Peyer's patch (tissue), 4 donors: ENCODE data around the gene FBXL2. TPM values are rescaled to one million over a fixed set of nuclear protein-coding genes. Genes with fewer than 3 reads are reported as not detected.

ENCODE experiments used
- DNase-seq, 3 donors: peaks; one replicate each; pipeline ENCODE4 v3.0.0-alpha.2; 2017 to 2019
- H3K27ac ChIP-seq, 4 donors: fragments of 200-600 bp; sonication (generic); one replicate each; pipeline ENCODE4 v1.5.1; 2016 to 2019
- H3K27me3 ChIP-seq, 2 donors: fragments of 200-600 bp; sonication (generic); one replicate each; pipeline ENCODE4 v1.5.1; 2019
- H3K36me3 ChIP-seq, 3 donors: fragments of 200-600 bp; sonication (generic); one replicate each; pipeline ENCODE4 v1.5.1; 2016 to 2019
- H3K4me1 ChIP-seq, 4 donors: fragments of 200-600 bp; sonication (generic); one replicate each; pipeline ENCODE4 v1.5.1; 2016 to 2019
- H3K4me3 ChIP-seq, 4 donors: fragments of 200-600 bp; sonication (generic); 1 replicate in 3 of 4; 2 replicates in 1 of 4; pipeline ENCODE4 v1.5.1; 2016 to 2019; ENCODE audit warnings: mild to moderate bottlenecking in 1 of 4
- H3K9me3 ChIP-seq, 4 donors: fragments of 200-600 bp; sonication (generic); one replicate each; pipeline ENCODE4 v1.5.1; 2016 to 2019; ENCODE audit warnings: mild to moderate bottlenecking in 1 of 4
- POLR2A ChIP-seq, 2 donors: fragments of 450-650 bp; IDR thresholded peaks; one replicate each; pipeline ENCODE4 v1.5.1; 2017; ENCODE audit warnings: antibody characterized with exemption in 2 of 2, mild to moderate bottlenecking in 2 of 2, moderate library complexity in 2 of 2
- total RNA-seq, 4 donors: library from RNA; depleted of rRNA; stranded (reverse); fragments of >200 nt; gene quantifications; one replicate each; pipeline ENCODE4 v1.1.0, GENCODE V29; 2016
- TF ChIP-seq, protein P1 (sequence below), 6 experiments: fragments of 450-650 bp in 4 of 6; fragments of 200-600 bp in 2 of 6; sonication (generic) in 1 of 6; IDR thresholded peaks; one replicate each; pipeline ENCODE4 v1.5.1; 2017 to 2019; ENCODE audit warnings: antibody characterized with exemption in 6 of 6, mild to moderate bottlenecking in 3 of 6, moderate library complexity in 1 of 6

The FBXL2 gene
- total RNA-seq, 4 donors from 2014 or later = 1.2 to 4.7 (median 1.2) TPM; not detected in 1

DNA sequence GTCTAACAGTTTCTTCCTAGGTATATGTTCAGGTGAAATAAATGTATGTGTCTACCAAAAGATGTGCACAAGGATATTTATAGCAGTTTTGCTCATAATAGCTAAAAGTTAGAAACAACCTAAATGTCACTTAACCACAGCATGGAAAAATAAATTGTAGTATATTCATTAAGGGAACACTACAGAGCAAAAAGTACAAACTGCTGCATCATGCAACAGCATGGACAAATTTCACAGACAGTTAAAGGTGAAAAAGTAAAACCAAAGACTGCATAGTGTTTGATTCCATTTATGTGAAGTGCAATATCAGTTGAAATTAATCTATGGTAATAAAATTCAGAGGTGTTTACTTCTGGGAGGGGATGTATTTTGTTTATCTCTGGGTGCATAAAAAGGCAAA lies 62.5 kb downstream of the FBXL2 start:
- Histone ChIP-seq H3K4me3 (no peak overlapping the region), H3K9me3 (peaks cover 0 to 1% (median 0%) of the 10 kb centered on the region in 4 donors), H3K27me3 (no peaks in the 10 kb centered on the region), H3K36me3 (no peaks in the 10 kb centered on the region), H3K4me1 (no peaks in the 10 kb centered on the region), H3K27ac (no peak overlapping the region)
- DNase-seq = no peak
- TF ChIP-seq POLR2A (IDR thresholded peaks at IDR 0.05) = no peak
- TF ChIP-seq, protein P1, sequence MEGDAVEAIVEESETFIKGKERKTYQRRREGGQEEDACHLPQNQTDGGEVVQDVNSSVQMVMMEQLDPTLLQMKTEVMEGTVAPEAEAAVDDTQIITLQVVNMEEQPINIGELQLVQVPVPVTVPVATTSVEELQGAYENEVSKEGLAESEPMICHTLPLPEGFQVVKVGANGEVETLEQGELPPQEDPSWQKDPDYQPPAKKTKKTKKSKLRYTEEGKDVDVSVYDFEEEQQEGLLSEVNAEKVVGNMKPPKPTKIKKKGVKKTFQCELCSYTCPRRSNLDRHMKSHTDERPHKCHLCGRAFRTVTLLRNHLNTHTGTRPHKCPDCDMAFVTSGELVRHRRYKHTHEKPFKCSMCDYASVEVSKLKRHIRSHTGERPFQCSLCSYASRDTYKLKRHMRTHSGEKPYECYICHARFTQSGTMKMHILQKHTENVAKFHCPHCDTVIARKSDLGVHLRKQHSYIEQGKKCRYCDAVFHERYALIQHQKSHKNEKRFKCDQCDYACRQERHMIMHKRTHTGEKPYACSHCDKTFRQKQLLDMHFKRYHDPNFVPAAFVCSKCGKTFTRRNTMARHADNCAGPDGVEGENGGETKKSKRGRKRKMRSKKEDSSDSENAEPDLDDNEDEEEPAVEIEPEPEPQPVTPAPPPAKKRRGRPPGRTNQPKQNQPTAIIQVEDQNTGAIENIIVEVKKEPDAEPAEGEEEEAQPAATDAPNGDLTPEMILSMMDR (IDR thresholded peaks at IDR 0.05) = no peak

DNA sequence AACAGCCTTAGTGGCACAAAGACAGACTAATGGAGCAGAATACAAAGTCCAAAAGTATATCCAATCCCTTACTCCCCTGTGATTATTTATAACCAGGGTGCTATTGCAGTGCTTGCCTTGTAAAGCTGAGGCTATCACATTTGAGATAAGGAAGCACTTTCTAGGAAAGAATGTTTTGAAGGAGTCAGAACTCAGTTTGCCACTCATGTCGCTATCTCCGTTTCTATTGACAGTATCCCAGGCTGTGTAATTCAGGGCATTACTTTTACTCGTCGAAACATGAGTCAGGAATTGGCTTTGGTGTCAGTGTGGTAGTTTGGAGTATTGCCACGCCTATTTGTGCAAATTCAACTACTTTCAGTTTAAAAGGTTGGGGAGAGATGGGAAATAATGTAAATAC lies 78.4 kb downstream of the FBXL2 start:
- H3K9me3 ChIP-seq = no peaks in the 10 kb centered on the region
- no peaks in the 10 kb centered on the region for H3K36me3 ChIP-seq
- TF ChIP-seq POLR2A (IDR thresholded peaks at IDR 0.05) = no peak
- TF ChIP-seq, protein P1 (IDR thresholded peaks at IDR 0.05) = peak in 2 of 6 experiments; percentile 17 to 20
- H3K27me3 ChIP-seq = no peaks in the 10 kb centered on the region
- peak overlapping the region in 1 of 4 donors; percentile 39 for H3K27ac ChIP-seq
- H3K4me1 ChIP-seq = no peaks in the 10 kb centered on the region
- peak overlapping the region in 2 of 4 donors; percentile 26 to 37 for H3K4me3 ChIP-seq
- DNase-seq = no peak

DNA sequence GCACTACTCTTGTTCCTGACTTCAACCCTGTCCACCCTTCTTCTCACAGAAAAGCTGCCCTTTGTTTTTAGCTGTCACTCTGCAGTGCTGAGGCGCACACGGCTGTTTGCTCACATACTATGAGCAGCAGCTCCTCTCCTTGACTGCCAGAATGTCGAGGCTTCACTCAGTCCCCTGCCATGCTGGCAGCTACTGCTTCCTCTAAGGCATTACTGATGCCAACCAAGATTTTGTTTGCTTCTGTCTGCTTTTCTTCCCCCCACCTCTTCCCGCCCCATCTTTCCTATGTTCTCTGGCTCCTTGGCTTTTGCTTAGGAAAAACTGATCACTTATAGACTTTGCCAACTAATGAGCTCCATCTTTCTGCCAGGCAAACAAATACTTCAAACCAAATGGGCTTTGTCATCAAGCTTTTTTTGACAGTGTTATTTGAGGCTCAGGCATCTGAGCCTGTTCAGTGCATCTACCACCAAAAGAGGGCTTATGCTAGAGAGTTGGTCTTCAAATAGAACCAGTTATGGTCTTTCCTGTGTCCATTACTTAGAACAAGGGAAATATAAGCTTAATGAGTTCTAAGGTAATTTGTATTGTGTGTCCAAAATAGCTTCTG lies 81.0 kb downstream of the FBXL2 start:
- H3K27ac ChIP-seq = no peak overlapping the region
- no peak for TF ChIP-seq POLR2A (IDR thresholded peaks at IDR 0.05)
- TF ChIP-seq, protein P1 (IDR thresholded peaks at IDR 0.05) = no peak
- no peaks in the 10 kb centered on the region for H3K9me3 ChIP-seq
- H3K4me3 ChIP-seq = no peak overlapping the region
- H3K36me3 ChIP-seq = no peaks in the 10 kb centered on the region
- no peak for DNase-seq
- no peaks in the 10 kb centered on the region for H3K4me1 ChIP-seq
- H3K27me3 ChIP-seq = no peaks in the 10 kb centered on the region

DNA sequence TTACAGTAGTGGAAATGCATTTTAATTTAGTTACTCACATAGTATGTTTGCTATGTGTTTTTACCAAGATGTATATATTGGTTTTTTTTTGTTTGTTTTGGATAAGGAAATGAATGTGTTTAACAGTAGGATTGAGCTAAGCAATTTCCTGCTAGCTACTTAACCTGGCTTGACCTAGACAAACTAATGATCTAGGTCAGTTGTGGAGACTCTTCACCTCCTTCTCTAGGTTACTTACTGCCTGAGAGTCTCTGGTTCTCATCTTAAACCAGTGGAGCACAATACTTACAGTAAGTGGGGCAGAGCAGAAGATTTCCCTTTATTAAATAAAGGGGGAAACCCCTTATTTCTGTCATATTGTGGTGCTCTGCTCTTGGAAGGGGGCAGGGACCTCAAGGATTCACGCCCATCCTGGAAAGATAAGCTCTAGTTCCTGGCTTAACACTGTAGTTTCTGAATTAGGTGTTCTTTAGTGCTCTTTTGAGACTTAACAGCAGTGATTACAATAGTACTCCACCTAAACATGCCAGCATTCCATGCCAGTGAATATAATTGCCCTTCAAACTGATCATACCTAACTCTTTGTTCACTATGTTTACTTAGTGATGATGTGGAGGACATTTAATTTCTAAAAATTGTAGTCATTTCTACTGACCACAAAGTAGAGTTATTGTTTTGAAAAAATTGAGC lies 83.0 kb downstream of the FBXL2 start:
- no peak for DNase-seq
- Histone ChIP-seq H3K9me3 (no peaks in the 10 kb centered on the region), H3K27ac (no peak overlapping the region), H3K36me3 (no peaks in the 10 kb centered on the region), H3K4me1 (no peaks in the 10 kb centered on the region), H3K4me3 (no peak overlapping the region), H3K27me3 (no peaks in the 10 kb centered on the region)
- TF ChIP-seq POLR2A (IDR thresholded peaks at IDR 0.05) = no peak
- TF ChIP-seq, protein P1 (IDR thresholded peaks at IDR 0.05) = no peak

DNA sequence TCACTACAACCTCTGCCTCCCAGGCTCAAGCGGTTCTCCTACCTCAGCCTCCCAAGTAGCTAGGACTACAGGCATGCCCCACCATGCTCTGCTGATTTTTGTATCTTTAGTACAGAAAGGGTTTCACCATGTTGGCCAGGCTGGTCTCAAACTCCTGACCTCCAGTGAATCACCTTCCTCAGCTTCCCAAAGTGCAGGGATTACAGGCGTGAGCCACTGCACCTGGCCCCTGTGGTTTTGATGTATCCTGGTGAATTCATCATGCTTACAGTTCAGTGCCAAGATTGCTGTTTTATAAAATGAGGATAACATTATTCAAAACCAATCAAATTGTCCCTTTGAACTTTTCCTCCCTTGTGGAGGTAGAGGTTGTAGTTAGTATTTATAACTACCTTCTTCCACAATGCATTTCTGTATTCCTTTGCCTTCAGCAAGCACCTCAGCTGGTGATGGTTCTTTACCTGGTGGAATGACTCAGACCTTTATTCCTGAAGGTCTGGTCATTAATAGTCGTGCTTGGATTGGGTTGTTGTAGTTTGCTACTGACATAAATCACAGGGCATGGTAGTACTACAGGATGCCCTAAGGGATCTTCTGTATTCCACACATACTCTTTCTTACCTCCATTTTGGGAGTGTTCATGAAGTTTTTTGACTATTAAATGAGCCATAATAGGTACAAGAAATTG lies 86.0 kb downstream of the FBXL2 start:
- DNase-seq = no peak
- Histone ChIP-seq H3K27ac (no peak overlapping the region), H3K4me1 (no peaks in the 10 kb centered on the region), H3K9me3 (no peaks in the 10 kb centered on the region), H3K4me3 (no peak overlapping the region), H3K36me3 (no peaks in the 10 kb centered on the region), H3K27me3 (no peaks in the 10 kb centered on the region)
- TF ChIP-seq POLR2A (IDR thresholded peaks at IDR 0.05) = no peak
- TF ChIP-seq, protein P1 (IDR thresholded peaks at IDR 0.05) = no peak
